Measurements from ENCODE around the gene ARHGEF40. TPM values are rescaled to one million over a fixed set of nuclear protein-coding genes. Genes with fewer than 3 reads are reported as not detected.

ARHGEF40 gene
- polyA plus RNA-seq, 1 donor (not counting 4 experiments of a cell fraction or from before 2014, with no cell fraction given): 8.7 TPM

DNA sequence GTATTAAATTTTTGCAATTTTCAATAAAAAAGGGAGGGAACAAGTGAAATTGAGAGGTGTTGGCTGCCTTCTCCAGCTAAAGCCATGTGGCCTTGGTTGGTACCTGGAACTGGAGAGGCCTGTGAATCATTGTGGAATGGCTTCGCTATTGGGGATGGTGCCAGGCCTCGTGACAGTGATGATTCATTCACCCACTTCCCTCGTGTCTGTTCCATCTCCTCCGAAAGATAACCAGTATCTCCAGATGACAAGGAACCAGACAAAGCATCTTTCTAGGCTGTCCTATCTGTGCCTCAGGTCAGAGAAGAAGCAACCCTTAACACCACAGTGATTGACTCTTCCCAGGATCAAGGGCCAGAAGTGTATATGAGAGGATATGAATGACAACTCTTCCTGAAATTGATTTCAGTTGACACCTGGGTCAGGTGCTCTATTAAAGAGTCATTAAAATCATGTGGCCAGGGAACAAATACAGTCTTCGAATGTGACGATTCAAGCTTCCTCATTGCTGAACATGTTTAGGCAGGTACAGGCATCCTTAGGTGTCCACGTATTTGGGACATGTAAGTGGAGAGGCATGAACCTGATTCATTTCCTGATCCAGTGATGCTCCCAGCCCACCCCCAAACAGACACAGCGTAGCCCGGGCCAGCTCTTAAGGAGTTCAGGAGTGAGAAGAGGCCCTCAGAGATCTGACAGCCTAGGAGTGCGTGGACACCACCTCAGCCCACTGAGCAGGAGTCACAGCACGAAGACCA is 28.2 kb upstream of the ARHGEF40 start, which contains the start of gene RNASE7:
RNASE7 (plus strand) TSS at position 687 of the 758 bp plus-strand sequence. CDS start 631 bp downstream, outside the sequence.
- no peaks in the 10 kb centered on the region for H3K9me1 ChIP-seq (ENCODE audit: control insufficient read depth, extremely low read depth, insufficient read depth, low read length)
- no peaks in the 10 kb centered on the region for H3K36me3 ChIP-seq (ENCODE audit: control insufficient read depth in 2 of 2, extremely low read depth in 1 of 2, insufficient read depth in 2 of 2, low read length in 2 of 2)
- TF ChIP-seq, protein P1, sequence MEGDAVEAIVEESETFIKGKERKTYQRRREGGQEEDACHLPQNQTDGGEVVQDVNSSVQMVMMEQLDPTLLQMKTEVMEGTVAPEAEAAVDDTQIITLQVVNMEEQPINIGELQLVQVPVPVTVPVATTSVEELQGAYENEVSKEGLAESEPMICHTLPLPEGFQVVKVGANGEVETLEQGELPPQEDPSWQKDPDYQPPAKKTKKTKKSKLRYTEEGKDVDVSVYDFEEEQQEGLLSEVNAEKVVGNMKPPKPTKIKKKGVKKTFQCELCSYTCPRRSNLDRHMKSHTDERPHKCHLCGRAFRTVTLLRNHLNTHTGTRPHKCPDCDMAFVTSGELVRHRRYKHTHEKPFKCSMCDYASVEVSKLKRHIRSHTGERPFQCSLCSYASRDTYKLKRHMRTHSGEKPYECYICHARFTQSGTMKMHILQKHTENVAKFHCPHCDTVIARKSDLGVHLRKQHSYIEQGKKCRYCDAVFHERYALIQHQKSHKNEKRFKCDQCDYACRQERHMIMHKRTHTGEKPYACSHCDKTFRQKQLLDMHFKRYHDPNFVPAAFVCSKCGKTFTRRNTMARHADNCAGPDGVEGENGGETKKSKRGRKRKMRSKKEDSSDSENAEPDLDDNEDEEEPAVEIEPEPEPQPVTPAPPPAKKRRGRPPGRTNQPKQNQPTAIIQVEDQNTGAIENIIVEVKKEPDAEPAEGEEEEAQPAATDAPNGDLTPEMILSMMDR (optimal IDR thresholded peaks at IDR 0.05 in 1 of 3, IDR thresholded peaks at IDR 0.05 in 1 of 3, conservative IDR thresholded peaks at IDR 0.05 in 1 of 3; ENCODE audit: extremely low read depth in 1 of 3, insufficient read depth in 2 of 3, low read length in 3 of 3): no peak
- TF ChIP-seq EZH2 (IDR thresholded peaks at IDR 0.05; ENCODE audit: low read length): no peak
- FAIRE-seq (peak; percentile 92), DNase-seq (ENCODE audit: low read depth, low spot score) (peak; percentile 99)
- H3K79me2 ChIP-seq (ENCODE audit: control insufficient read depth, insufficient read depth, low read length): peaks cover 12% of the 10 kb centered on the region
- peak within 1 kb of the TSS; percentile 39 to 79 (median 68) for H3K4me3 ChIP-seq (ENCODE audit: control insufficient read depth in 2 of 3, extremely low read depth in 1 of 3, insufficient read depth in 2 of 3, low read depth in 1 of 3, low read length in 3 of 3)
- H3K4me2 ChIP-seq (ENCODE audit: control insufficient read depth, extremely low read depth, insufficient read depth, low read depth, low read length): peak within 1 kb of the TSS; percentile 96
- H3K27ac ChIP-seq (ENCODE audit: control insufficient read depth, insufficient read depth, low read length): peak within 1 kb of the TSS; percentile 90
- no peaks in the 10 kb centered on the region for H4K20me1 ChIP-seq (ENCODE audit: control insufficient read depth, extremely low read depth, insufficient read depth, low read length)
- H3K9me3 ChIP-seq (ENCODE audit: control insufficient read depth, low read depth, low read length): no peaks in the 10 kb centered on the region
- H2AFZ ChIP-seq (ENCODE audit: control insufficient read depth, low read length): peak within 1 kb of the TSS; percentile 71
- no peaks in the 10 kb centered on the region for H3K27me3 ChIP-seq (ENCODE audit: control insufficient read depth, extremely low read depth, insufficient read depth, low read length)
- H3K9ac ChIP-seq (ENCODE audit: control insufficient read depth, extremely low read depth, insufficient read depth, low read length): peak within 1 kb of the TSS; percentile 81
- peaks cover 53% of the 10 kb centered on the region for H3K4me1 ChIP-seq (ENCODE audit: control insufficient read depth, extremely low read depth, insufficient read depth, low read length)
- dilution Hi-C loops (cut with MboI; ENCODE audit: extremely low pct_ligation_motif_present, low sequenced_read_pairs): no loop called here

DNA sequence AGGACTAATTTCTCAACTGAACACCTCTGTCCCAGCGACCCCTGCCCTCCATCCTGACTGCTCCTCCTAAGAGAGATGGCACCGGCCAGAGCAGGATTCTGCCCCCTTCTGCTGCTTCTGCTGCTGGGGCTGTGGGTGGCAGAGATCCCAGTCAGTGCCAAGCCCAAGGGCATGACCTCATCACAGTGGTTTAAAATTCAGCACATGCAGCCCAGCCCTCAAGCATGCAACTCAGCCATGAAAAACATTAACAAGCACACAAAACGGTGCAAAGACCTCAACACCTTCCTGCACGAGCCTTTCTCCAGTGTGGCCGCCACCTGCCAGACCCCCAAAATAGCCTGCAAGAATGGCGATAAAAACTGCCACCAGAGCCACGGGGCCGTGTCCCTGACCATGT is 27.2 kb upstream of the ARHGEF40 start:
- Histone ChIP-seq H3K4me2 (ENCODE audit: control insufficient read depth, extremely low read depth, insufficient read depth, low read depth, low read length) (peak overlapping the region; percentile 96), H3K9me3 (ENCODE audit: control insufficient read depth, low read depth, low read length) (no peaks in the 10 kb centered on the region), H3K27ac (ENCODE audit: control insufficient read depth, insufficient read depth, low read length) (peak overlapping the region; percentile 90), H4K20me1 (ENCODE audit: control insufficient read depth, extremely low read depth, insufficient read depth, low read length) (no peaks in the 10 kb centered on the region), H2AFZ (ENCODE audit: control insufficient read depth, low read length) (no peak overlapping the region), H3K79me2 (ENCODE audit: control insufficient read depth, insufficient read depth, low read length) (peaks cover 12% of the 10 kb centered on the region), H3K27me3 (ENCODE audit: control insufficient read depth, extremely low read depth, insufficient read depth, low read length) (no peaks in the 10 kb centered on the region), H3K9ac (ENCODE audit: control insufficient read depth, extremely low read depth, insufficient read depth, low read length) (peak overlapping the region; percentile 81), H3K9me1 (ENCODE audit: control insufficient read depth, extremely low read depth, insufficient read depth, low read length) (no peaks in the 10 kb centered on the region), H3K4me1 (ENCODE audit: control insufficient read depth, extremely low read depth, insufficient read depth, low read length) (peaks cover 53% of the 10 kb centered on the region), H3K4me3 (ENCODE audit: control insufficient read depth in 2 of 3, extremely low read depth in 1 of 3, insufficient read depth in 2 of 3, low read depth in 1 of 3, low read length in 3 of 3) (peak overlapping the region; percentile 39 to 79 (median 68)), H3K36me3 (ENCODE audit: control insufficient read depth in 2 of 2, extremely low read depth in 1 of 2, insufficient read depth in 2 of 2, low read length in 2 of 2) (no peaks in the 10 kb centered on the region)
- TF ChIP-seq EZH2 (IDR thresholded peaks at IDR 0.05; ENCODE audit: low read length): no peak
- TF ChIP-seq, protein P1 (optimal IDR thresholded peaks at IDR 0.05 in 1 of 3, IDR thresholded peaks at IDR 0.05 in 1 of 3, conservative IDR thresholded peaks at IDR 0.05 in 1 of 3; ENCODE audit: extremely low read depth in 1 of 3, insufficient read depth in 2 of 3, low read length in 3 of 3): no peak
- FAIRE-seq: no peak
- dilution Hi-C loops (cut with MboI; ENCODE audit: extremely low pct_ligation_motif_present, low sequenced_read_pairs): no loop called here
- no peak for DNase-seq (ENCODE audit: low read depth, low spot score)
